ENCODE results near the gene ADARB1. TPM values are rescaled to one million over a fixed set of nuclear protein-coding genes. Genes with fewer than 3 reads are reported as not detected.

ADARB1 gene
- polyA plus RNA-seq, 1 donor, result 24.0 TPM

Other genes with a start within 250 kb of the ADARB1 start
- 131 TPM for gene PTTG1IP, start 200.9 kb upstream of the ADARB1 start, polyA plus RNA-seq (ENCODE audit: insufficient read length)
- 21.0 TPM for gene ITGB2, start 153.7 kb upstream of the ADARB1 start, polyA plus RNA-seq (ENCODE audit: insufficient read length)
- 21.2 TPM for gene SLX9, start 134.6 kb upstream of the ADARB1 start, polyA plus RNA-seq (ENCODE audit: insufficient read length)
- gene POFUT2, start 213.3 kb downstream of the ADARB1 start, polyA plus RNA-seq (ENCODE audit: insufficient read length), result 36.5 TPM